ENCODE data around the gene EIF2B2.
A peak's percentile ranks its signal among the peaks of the same experiment; 100 is the strongest.

EIF2B2 gene

GRCh38 chr14:75002392-75003249 is at the start of gene EIF2B2:
EIF2B2 (plus strand) TSS chr14:75002921; CDS start chr14:75002991, 70 bp downstream.
- peak; percentile 98 for DNase-seq (ENCODE audit: low read depth in 2 of 2)

GRCh38 chr14:74953686-74954085 is 49.0 kb upstream of the EIF2B2 start:
- DNase-seq (ENCODE audit: low read depth in 2 of 2) = no peak

GRCh38 chr14:74954232-74954946 is 48.3 kb upstream of the EIF2B2 start:
- no peak for DNase-seq (ENCODE audit: low read depth in 2 of 2)

GRCh38 chr14:74954947-74955228 is 47.8 kb upstream of the EIF2B2 start:
- DNase-seq (ENCODE audit: low read depth in 2 of 2) = no peak

- no peak for DNase-seq (ENCODE audit: low read depth in 2 of 2)
Measured at GRCh38 chr14:74955229-74956026, 47.3 kb upstream of the EIF2B2 start, which contains the start of gene PGF. PGF (minus strand) TSS chr14:74955597; CDS start chr14:74955242, 355 bp downstream.

GRCh38 chr14:74956027-74956279 is 46.8 kb upstream of the EIF2B2 start:
- no peak for DNase-seq (ENCODE audit: low read depth in 2 of 2)

GRCh38 chr14:74956280-74957072 is 46.2 kb upstream of the EIF2B2 start:
- no peak for DNase-seq (ENCODE audit: low read depth in 2 of 2)

- DNase-seq (ENCODE audit: low read depth in 2 of 2) = no peak
Measured at GRCh38 chr14:74959596-74960180, 43.0 kb upstream of the EIF2B2 start.

- DNase-seq (ENCODE audit: low read depth in 2 of 2) = no peak
Measured at GRCh38 chr14:74960736-74961135, 42.0 kb upstream of the EIF2B2 start.

GRCh38 chr14:74961238-74961911 is 41.3 kb upstream of the EIF2B2 start:
- DNase-seq (ENCODE audit: low read depth in 2 of 2) = no peak

GRCh38 chr14:74962046-74962445 is 40.7 kb upstream of the EIF2B2 start:
- no peak for DNase-seq (ENCODE audit: low read depth in 2 of 2)

- no peak for DNase-seq (ENCODE audit: low read depth in 2 of 2)
Measured at GRCh38 chr14:74962493-74962892, 40.2 kb upstream of the EIF2B2 start.

GRCh38 chr14:74963178-74963704 is 39.5 kb upstream of the EIF2B2 start:
- no peak for DNase-seq (ENCODE audit: low read depth in 2 of 2)

GRCh38 chr14:74963705-74964271 is 38.9 kb upstream of the EIF2B2 start:
- no peak for DNase-seq (ENCODE audit: low read depth in 2 of 2)

GRCh38 chr14:74964787-74965485 is 37.8 kb upstream of the EIF2B2 start:
- no peak for DNase-seq (ENCODE audit: low read depth in 2 of 2)

GRCh38 chr14:74965486-74966153 is 37.1 kb upstream of the EIF2B2 start:
- no peak for DNase-seq (ENCODE audit: low read depth in 2 of 2)

GRCh38 chr14:74968811-74969210 is 33.9 kb upstream of the EIF2B2 start:
- no peak for DNase-seq (ENCODE audit: low read depth in 2 of 2)

GRCh38 chr14:74973003-74973653 is 29.6 kb upstream of the EIF2B2 start:
- DNase-seq (ENCODE audit: low read depth in 2 of 2) = no peak
